ENCODE results near the gene TSPYL6. TPM values are rescaled to one million over a fixed set of nuclear protein-coding genes. Genes with fewer than 3 reads are reported as not detected.

TSPYL6 gene
- total and polyA plus RNA-seq, 2 of the 8 experiments (the other 6 are each of a cell fraction or from before 2014, with no cell fraction given): not detected

DNA sequence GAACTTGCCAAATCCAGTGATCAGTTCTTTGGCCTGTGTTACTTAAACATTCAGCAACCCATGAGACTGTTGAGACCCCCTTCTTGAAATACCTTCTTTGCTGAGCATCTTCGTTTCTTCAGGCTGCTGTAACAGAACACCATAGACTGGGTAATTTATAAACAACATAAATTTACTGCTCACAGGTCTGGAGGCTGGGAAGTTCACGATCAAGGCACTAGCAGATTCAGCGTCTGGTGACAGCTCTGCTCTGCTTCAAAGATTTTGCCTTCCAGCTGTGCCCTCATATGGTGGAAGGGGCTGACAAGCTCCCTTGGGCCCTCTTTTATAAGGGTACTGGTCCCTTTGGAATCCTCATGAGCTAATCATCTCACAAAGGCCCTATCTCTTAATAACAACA, 28.8 kb upstream of the TSPYL6 start:
- Histone ChIP-seq H2BK20ac (ENCODE audit: low read length) (no peak overlapping the region), H3K4me2 (ENCODE audit: insufficient read depth in 1 of 2, low read depth in 2 of 2, low read length in 2 of 2) (no peak overlapping the region), H2BK5ac (ENCODE audit: low read depth, low read length) (no peak overlapping the region), H3K23me2 (ENCODE audit: low read depth, low read length) (no peaks in the 10 kb centered on the region), H4K8ac (ENCODE audit: extremely low read depth, insufficient read depth, low read length) (no peak overlapping the region), H3K79me1 (ENCODE audit: low read depth, low read length) (no peaks in the 10 kb centered on the region), H3K23ac (ENCODE audit: insufficient read length) (no peak overlapping the region), H3K9me3 (ENCODE audit: insufficient read depth in 2 of 2, low read depth in 1 of 2, low read length in 1 of 2) (no peaks in the 10 kb centered on the region), H3K36me3 (ENCODE audit: control insufficient read depth in 2 of 4, insufficient read depth in 4 of 4, low read length in 3 of 4) (no peaks in the 10 kb centered on the region), H3K14ac (ENCODE audit: insufficient read length) (no peak overlapping the region), H2AFZ (ENCODE audit: low read length) (no peak overlapping the region), H3K18ac (ENCODE audit: extremely low read depth, low read length) (no peak overlapping the region), H3K4me1 (replicated peaks in 1 of 4; ENCODE audit: control insufficient read depth in 3 of 4, insufficient read depth in 4 of 4, low read length in 3 of 4) (peaks cover 0 to 3% (median 0%) of the 10 kb centered on the region in 4 experiments; a peak in 2 of 7 replicates), H3K79me2 (ENCODE audit: control insufficient read depth in 1 of 2, insufficient read depth in 2 of 2, low read length in 2 of 2) (no peaks in the 10 kb centered on the region), H2BK12ac (ENCODE audit: low read depth, low read length) (no peak overlapping the region), H3K27ac (ENCODE audit: low read depth, low read length) (no peak overlapping the region), H3K4me3 (ENCODE audit: extremely low read depth in 1 of 4, insufficient read depth in 2 of 4, low read depth in 3 of 4, low read length in 4 of 4) (no peak overlapping the region), H4K91ac (replicated peaks; ENCODE audit: insufficient read length, low read length) (no peak overlapping the region), H3K4ac (replicated peaks; ENCODE audit: insufficient read length, low read depth, low read length) (no peak overlapping the region), H3K56ac (replicated peaks; ENCODE audit: insufficient read length, low read depth, low read length) (no peak overlapping the region), H3K27me3 (replicated peaks in 1 of 4; ENCODE audit: control insufficient read depth in 3 of 4, extremely low read depth in 1 of 4, insufficient read depth in 3 of 4, low read length in 3 of 4) (peaks cover 2 to 11% (median 7%) of the 10 kb centered on the region in 4 experiments; a peak in 5 of 7 replicates), H3K9ac (replicated peaks in 1 of 4; ENCODE audit: extremely low read depth in 1 of 4, low read depth in 3 of 4, low read length in 3 of 4) (no peak overlapping the region), H4K5ac (ENCODE audit: insufficient read length, low read depth, low read length) (no peak overlapping the region), H2BK15ac (ENCODE audit: low read length) (no peak overlapping the region), H2BK120ac (replicated peaks; ENCODE audit: low read depth, low read length) (no peak overlapping the region), H2AK5ac (ENCODE audit: low read depth, low read length) (no peak overlapping the region), H4K20me1 (replicated peaks in 1 of 2; ENCODE audit: control insufficient read depth in 1 of 2, insufficient read depth in 2 of 2, low read length in 2 of 2) (no peaks in the 10 kb centered on the region)
- ChIA-PET POLR2A (ENCODE audit: partially characterized antibody) (no interaction called here), CTCF (ENCODE audit: partially characterized antibody) (interaction anchor here (0.5 to 0.9 kb wide), 2 partner anchors 178 to 195 kb away, joined by 3 to 4 read pairs; no protein-coding TSS in a partner anchor)
- FAIRE-seq: no peak
- no peak for DNase-seq (ENCODE audit: low read depth in 1 of 2, low spot score in 2 of 2)
- 95% methylated on average over 3 of the region's 3 CpGs; no CpG with 5 or more reads in 1 of the 2 experiments for WGBS, 2 experiments (ENCODE audit: extremely low coverage in 1 of 2, insufficient coverage in 1 of 2, insufficient read length in 1 of 2, insufficient replicate concordance in 2 of 2, low coverage in 1 of 2, low lambda C conversion rate in 2 of 2, missing lambda C conversion rate in 1 of 2)
- TF ChIP-seq CTCF (IDR thresholded peaks at IDR 0.05; ENCODE audit: control extremely low read depth in 1 of 3, insufficient read depth in 1 of 3, low read depth in 1 of 3, low read length in 3 of 3) (no peak), ZNF274 (IDR thresholded peaks at IDR 0.05; ENCODE audit: borderline replicate concordance, extremely low read depth, low read length) (no peak), EP300 (IDR thresholded peaks at IDR 0.05; ENCODE audit: borderline replicate concordance in 1 of 2, low read depth in 2 of 2, low read length in 2 of 2) (no peak), KDM5A (IDR thresholded peaks at IDR 0.05; ENCODE audit: low read length) (no peak), SP4 (IDR thresholded peaks at IDR 0.05; ENCODE audit: low read length) (no peak), KDM4A (IDR thresholded peaks at IDR 0.05; ENCODE audit: low read depth, low read length, severe bottlenecking) (no peak), SP1 (IDR thresholded peaks at IDR 0.05; ENCODE audit: low read depth, low read length) (no peak), POLR2A (IDR thresholded peaks at IDR 0.05; ENCODE audit: control extremely low read depth in 1 of 2, low read depth in 2 of 2, low read length in 2 of 2) (no peak), SAP30 (IDR thresholded peaks at IDR 0.05; ENCODE audit: insufficient read depth, insufficient replicate concordance, low read length) (no peak), CBX8 (IDR thresholded peaks at IDR 0.05; ENCODE audit: borderline replicate concordance, low read depth, low read length) (no peak), CHD2 (IDR thresholded peaks at IDR 0.05; ENCODE audit: low read length) (no peak), SRF (IDR thresholded peaks at IDR 0.05; ENCODE audit: low read depth, low read length) (no peak)

All from H1 (cell line).